Measurements from ENCODE around the gene IMPDH1.

DNA sequence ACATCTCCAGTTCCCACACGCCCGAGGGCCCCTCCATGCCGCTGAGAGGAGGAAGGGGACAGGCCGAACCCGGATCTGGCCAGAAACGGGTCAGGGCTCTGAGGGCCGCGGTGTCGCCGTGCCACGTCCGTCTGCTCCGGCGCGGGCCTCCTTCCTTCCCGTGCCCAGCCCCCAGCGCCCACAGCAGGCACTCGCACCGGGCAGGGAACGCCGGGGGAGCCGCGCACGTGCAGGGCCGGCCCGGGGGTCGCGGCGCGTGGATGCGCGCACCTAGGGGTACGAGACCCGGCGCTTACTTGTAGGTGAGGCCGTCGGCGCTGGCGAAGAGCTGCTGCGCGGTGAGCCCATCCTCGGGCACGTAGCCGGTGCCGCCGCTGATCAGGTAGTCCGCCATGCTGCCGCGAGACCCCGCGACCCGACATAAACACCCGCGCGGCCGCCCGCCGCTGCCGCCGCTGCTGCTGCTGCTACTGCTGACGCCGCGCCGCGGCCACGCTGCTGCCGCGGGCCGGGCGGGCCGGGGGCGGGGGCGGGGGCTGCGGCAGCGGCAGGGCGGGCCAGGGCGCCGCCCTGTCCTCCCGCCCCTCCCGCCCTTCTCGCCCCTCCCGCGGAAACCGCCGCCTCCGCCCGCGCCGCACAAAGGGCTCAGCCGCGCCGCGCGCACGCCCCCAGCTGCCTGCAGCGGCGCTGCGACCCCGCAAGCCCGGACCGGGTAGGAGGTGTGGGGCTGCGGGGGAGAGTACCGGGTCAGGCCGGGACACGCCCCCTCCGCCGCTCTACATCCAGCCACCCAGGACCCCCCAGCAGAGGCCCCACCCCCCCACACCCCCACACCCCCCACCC lies 4.1 kb downstream of the IMPDH1 start:
- TF ChIP-seq, protein P1, sequence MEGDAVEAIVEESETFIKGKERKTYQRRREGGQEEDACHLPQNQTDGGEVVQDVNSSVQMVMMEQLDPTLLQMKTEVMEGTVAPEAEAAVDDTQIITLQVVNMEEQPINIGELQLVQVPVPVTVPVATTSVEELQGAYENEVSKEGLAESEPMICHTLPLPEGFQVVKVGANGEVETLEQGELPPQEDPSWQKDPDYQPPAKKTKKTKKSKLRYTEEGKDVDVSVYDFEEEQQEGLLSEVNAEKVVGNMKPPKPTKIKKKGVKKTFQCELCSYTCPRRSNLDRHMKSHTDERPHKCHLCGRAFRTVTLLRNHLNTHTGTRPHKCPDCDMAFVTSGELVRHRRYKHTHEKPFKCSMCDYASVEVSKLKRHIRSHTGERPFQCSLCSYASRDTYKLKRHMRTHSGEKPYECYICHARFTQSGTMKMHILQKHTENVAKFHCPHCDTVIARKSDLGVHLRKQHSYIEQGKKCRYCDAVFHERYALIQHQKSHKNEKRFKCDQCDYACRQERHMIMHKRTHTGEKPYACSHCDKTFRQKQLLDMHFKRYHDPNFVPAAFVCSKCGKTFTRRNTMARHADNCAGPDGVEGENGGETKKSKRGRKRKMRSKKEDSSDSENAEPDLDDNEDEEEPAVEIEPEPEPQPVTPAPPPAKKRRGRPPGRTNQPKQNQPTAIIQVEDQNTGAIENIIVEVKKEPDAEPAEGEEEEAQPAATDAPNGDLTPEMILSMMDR (IDR thresholded peaks at IDR 0.05), result no peak; the same call in 1 of the 2 replicates
- no peak for TF ChIP-seq POLR2AphosphoS5 (IDR thresholded peaks at IDR 0.05; ENCODE audit: low read depth, low read length)
- TF ChIP-seq, protein P2, sequence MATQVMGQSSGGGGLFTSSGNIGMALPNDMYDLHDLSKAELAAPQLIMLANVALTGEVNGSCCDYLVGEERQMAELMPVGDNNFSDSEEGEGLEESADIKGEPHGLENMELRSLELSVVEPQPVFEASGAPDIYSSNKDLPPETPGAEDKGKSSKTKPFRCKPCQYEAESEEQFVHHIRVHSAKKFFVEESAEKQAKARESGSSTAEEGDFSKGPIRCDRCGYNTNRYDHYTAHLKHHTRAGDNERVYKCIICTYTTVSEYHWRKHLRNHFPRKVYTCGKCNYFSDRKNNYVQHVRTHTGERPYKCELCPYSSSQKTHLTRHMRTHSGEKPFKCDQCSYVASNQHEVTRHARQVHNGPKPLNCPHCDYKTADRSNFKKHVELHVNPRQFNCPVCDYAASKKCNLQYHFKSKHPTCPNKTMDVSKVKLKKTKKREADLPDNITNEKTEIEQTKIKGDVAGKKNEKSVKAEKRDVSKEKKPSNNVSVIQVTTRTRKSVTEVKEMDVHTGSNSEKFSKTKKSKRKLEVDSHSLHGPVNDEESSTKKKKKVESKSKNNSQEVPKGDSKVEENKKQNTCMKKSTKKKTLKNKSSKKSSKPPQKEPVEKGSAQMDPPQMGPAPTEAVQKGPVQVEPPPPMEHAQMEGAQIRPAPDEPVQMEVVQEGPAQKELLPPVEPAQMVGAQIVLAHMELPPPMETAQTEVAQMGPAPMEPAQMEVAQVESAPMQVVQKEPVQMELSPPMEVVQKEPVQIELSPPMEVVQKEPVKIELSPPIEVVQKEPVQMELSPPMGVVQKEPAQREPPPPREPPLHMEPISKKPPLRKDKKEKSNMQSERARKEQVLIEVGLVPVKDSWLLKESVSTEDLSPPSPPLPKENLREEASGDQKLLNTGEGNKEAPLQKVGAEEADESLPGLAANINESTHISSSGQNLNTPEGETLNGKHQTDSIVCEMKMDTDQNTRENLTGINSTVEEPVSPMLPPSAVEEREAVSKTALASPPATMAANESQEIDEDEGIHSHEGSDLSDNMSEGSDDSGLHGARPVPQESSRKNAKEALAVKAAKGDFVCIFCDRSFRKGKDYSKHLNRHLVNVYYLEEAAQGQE (IDR thresholded peaks at IDR 0.05; ENCODE audit: insufficient read depth in 1 of 2, low read depth in 2 of 2, low read length in 1 of 2), result no peak

All from Panc1 (cell line).